ENCODE measurements around the gene TCEA3.
A peak's percentile ranks its signal among the peaks of the same experiment; 100 is the strongest.

Gene TCEA3

DNA sequence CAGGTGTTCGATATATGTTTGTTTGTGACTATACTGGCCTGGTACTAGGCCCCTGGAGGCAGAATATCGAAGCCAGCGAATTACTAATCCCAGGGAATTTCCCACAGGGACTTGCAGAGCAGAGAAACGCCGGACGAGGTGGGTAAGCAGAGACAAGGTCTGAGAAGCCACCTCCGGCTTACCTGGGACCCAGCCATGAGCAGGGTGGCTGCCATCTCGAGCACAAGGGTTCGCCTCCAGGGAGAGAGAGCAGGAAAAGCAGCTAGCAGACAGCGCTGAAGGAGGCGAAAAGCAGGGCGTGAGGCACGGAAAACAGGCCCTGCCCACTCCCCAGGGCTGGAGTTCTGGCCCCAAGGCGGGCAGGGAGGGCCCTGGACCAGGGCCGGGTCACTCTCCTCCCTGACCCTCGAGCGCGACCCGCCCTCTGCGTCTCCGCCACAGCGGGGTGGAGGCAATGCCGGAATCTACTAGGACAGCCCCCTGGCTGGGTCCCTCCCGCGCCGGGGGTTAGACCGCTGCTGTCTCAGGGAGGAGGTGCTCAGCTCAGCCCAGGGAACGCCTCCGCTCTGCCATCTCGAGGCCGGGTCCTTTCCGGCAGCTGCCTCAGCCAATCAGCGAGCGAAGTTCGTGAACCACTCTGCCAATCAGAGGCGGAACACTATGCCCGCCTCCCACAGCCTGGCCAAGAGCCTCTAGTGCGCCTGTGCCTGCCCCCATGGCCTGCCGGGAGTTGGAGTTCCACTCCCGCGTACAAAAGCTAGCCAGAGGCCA is 56.6 kb downstream of the TCEA3 start:
- DNase-seq (ENCODE audit: low read depth), result peak; percentile 93

DNA sequence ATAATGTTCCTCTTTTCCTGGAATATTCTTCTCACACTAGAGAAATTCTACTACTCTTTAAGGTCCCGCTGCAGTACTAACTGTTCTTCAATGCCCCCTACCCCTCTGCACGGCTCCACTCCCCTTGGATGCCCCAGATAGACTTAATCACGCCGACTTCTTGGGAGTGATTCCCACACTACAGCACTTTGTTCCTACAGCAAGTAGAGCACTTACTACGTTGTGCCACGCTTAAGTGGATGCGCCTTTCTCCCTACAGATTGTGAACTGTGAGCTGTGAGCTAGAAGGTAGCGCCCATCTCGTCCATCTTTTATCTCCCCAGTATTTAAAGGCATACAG is 57.1 kb downstream of the TCEA3 start:
- no peak for DNase-seq (ENCODE audit: low read depth)

DNA sequence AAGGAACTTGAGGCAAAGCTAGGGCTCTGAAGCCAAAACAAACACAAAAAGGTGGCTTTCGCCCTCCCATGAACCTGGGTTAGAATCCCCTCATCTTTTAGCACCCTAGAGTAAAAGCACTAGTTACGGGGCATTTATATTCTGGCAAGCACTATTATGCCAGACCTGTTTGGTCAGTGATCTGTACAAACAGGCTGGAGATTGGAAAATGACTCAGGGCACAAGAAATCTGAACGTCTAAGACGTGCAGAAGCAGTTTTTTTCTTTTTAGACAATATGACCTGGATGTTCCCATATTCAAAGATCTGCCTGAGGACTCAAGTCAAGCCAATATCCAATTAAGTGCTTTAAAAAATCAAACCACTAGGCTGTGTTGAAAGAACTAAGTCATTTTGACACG is 58.0 kb downstream of the TCEA3 start:
- DNase-seq (ENCODE audit: low read depth), result no peak

DNA sequence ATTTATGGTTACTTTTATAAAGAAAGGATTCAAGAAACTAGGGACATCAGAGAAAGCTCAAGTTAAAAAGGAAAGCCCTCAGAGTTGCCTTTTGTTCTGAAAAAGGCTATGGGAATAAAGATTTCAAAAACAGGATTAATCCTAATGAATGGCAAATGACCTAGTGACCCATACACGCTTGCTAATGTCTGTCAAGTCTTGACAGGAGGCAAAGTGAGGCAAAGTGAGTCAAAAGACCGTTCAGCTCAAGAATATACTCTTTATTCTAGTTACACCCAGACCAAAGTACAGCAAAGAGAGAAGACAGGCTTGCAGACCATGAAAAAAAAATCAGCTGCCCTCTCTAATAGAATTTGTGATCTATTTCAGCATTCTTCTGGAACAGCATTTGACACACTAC is 58.4 kb downstream of the TCEA3 start:
- no peak for DNase-seq (ENCODE audit: low read depth)

DNA sequence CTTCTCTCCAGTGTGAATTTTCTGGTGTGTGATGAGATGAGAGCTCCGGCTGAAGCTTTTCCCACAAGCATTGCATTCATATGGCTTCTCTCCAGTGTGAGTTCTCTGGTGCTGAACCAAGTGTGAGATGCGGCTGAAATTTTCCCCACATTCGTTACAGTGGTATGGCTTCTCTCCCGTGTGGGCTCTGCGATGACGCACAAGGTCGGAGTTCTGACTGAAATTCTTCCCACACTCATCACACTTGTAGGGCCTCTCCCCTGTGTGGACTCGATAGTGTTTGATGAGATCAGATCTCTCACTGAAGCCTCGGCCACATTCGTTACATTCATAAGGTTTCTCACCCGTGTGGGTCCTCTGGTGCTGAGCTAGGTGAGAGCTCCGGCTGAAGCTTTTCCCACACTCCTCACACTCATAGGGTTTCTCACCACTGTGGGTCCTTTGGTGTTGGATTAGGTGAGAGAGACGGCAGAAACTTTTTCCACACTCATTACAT is 62.3 kb downstream of the TCEA3 start:
- DNase-seq (ENCODE audit: low read depth), result no peak

DNA sequence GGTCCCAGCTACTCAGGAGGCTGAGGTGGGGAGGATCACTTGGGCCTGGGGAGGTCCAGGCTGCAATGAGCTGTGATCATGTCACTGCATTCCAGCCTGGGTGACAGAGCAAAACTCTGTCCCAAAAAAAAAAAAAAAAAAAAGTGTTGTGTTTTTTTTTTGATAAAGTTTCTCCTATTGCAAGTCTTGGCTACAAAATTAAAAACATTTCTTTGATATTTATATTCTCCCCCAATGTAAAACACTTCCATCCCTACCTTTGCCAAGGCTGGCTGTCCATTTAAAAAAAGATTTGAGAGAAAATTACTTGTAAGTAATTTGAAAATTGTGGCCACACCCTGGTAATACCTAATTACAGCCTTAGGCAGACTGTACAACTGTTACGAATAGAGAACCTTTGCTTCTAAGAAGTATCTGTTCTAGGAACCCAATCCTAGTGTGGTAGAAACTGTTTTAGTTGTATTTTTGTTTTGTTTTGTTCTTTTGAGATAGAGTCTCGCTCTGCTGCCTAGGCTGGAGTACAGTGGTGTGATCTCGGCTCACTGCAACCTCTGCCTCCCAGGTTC is 66.2 kb downstream of the TCEA3 start:
- no peak for DNase-seq (ENCODE audit: low read depth)

DNA sequence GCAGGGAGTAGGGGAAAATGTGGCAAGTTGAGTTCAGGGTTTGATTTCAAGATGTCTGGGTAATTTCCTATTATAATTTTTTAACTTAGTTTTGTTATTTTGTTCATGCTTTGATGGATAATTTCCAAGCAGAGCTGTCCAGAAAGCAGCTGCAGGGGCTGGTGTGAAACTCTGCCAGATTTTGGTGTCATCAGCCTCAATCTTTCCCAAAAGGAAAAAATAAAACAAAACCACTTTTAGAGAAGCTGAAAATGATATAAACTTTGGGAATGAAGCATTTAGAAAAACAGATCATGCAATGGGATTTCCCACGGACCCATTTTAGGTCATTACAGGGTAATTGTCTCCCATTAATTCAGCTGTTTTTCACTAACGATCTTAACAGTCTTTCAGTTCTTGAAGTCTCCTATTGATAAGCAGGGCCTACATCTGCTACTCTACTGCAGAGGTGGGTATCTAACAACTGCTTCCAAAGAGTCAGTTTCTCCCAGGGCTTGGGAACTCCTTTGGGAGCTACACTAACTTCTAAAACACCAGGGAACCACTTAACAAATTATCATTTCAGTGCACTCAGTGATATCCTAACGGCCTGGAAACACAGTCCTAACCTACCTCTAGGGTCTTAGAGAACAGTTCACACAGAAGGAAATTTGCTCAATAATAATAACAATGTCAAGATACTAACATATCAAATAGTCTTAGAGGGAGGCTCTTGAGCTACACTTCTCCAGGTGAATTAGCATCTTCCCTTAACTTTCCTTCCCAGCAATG is 67.2 kb downstream of the TCEA3 start:
- DNase-seq (ENCODE audit: low read depth), result no peak

DNA sequence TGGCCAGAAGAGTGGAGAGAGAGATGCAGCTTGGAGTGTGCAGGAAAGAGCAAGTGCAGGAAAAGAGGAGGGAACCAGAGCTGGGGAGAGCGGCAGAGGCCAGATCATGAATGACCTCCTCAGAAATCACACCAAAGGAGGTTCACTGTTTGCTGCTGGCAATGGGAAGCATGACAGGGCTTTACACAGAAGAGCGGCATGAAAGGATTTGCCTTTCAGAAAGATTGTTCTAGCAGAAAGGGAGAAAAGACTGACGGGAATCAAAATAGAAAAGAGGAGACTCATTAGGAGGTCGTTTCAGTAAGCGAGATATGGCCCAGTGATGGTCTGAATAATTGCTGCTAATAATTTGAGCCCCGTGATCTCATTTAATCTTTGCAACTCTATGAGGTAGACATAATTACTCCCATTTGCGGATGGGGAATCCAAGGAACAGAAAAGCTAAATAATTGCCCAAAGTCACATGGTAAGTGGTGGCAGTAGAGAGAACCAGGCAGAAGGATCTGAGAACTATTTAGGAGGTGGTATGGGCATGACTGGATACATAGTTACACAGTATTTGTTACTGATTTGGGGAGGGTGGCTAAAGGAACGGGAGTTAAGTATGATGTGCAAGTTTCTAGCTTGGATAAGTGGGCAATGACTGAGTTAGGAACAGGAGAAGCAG is 67.9 kb downstream of the TCEA3 start:
- DNase-seq (ENCODE audit: low read depth), result no peak

DNA sequence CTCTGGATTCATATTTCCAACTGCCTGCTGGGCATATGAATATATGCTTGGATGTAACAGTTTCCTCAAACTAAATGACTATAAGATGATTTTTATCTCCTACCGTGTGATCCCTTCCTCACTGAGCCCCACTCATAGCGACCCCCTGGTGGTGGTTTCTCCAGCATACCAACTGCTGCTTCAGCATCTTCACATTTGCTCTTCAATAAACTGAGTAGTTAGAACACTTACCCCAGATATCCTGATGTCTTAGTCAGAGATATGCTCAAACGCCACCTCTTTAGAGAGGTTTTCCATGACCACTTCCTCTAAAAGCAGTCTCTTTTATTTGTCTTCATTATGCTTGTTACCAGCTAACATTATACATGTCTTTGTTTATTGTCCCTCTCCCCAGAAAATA is 70.3 kb downstream of the TCEA3 start:
- DNase-seq (ENCODE audit: low read depth), result no peak

DNA sequence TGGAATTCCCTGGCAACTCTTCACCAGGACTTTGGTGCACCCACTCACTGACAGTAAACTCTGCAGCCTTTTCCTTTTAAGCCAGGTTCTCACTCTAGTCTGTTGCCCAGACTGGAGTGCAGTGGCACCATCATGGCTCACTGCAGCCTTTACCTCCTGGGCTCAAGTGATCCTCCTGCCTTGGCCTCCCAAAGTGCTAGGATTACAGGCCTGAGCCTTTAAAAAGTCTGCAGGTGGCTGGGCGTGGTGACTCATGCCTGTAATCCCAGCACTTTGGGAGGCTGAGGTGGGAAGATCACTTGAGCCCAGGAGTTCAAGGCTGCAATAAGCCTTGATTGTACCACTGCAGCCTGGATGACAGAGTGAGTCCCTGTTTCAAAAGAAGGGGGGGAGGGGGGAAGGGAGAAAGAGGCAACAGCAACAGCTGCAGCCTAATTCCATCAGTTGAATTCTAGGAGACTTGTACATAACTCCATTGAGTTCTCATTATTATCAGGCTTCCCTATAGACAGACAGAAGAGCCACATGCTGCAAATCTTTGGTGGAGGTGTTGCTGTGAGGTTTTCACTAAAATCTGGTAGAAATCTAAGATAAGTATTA is 72.4 kb downstream of the TCEA3 start:
- DNase-seq (ENCODE audit: low read depth), result no peak

DNA sequence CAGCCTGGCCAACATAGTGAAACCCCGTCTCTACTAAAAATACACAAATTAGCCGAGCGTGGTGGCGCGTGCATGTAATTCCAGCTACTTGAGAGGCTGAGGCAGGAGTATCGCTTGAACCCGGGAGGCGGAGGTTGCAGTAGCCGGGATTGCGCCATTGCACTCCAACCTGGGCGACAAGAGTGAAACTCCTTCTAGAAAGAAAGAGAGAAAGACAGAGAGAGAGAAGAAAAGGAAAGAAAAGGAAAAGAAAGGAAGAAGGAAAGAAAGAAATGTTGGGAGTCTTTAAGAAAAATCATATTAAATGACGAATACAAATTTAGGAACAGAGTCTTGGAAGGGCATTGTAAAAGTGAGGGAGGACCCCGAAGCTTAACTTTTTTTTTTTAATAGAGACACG is 78.6 kb downstream of the TCEA3 start:
- no peak for DNase-seq (ENCODE audit: low read depth)

DNA sequence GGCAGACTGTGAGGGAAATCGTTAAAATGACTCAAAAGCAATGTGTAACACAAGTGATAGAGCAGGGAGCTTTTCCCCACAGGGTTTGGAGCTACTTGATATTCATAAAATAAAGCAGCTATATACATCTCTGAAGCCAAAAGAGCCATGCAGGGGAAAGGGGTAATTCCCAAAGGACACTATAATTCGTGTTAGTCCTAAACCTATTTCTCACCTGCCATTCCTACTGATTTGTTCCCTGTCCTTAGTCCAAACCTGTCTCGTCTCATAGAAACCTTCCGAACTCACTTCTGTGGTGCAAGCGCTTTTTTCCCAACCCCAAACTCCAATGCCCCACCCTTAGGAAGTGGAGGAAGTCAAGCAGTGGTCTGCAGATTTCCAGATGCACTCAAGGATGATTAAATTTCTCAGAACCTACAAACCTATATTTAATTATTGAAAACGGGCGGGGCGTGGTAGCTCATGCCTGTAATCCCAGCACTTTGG is 79.5 kb downstream of the TCEA3 start:
- DNase-seq (ENCODE audit: low read depth), result no peak

DNA sequence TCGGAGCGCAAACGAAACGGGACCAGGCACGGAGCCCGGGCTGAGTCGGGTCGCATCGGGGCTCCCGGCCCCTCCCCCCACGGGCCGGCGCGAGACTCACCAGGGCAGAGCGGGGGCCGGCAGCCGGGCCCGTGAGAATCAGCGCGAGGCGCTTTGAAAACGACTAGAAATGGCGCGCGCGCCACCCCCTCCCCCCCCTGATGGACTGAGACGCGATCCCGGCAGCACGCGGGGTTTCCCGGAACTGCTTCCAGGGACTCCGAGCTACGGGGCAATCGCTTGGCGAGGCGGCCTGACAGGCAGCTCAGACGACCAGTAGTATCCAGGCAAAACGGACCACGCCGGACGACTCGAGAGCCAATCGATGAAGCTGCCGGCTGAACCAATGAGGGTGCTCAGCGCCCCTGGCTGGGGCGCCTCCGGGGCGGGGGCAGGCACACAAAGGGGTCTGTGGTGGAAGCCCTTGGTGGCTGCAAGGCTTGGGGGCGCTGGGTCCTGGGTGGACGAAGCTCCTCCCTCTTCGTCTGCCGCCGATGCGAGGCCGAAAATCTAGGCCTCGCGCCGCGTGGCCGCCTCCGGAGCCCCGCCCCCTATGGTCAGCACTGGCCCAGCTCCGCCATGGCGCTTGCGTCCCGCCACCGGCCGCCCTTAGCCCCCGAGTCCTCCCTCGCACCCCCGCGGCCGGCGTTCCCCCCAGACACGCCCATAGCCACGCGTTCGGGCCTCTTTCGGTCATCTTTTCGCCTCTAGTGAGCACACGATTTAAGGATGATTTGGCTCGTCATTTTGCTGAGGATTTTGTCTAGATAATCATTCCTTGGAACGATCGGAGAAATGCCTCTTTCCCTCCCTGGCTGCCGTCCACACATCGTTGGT is 80.2 kb downstream of the TCEA3 start, which contains the start of gene HNRNPR:
HNRNPR (minus strand) TSS at position 174 of the 876 bp plus-strand sequence. CDS start 3,276 bp downstream, outside the sequence.
- peak; percentile 99 for DNase-seq (ENCODE audit: low read depth)

DNA sequence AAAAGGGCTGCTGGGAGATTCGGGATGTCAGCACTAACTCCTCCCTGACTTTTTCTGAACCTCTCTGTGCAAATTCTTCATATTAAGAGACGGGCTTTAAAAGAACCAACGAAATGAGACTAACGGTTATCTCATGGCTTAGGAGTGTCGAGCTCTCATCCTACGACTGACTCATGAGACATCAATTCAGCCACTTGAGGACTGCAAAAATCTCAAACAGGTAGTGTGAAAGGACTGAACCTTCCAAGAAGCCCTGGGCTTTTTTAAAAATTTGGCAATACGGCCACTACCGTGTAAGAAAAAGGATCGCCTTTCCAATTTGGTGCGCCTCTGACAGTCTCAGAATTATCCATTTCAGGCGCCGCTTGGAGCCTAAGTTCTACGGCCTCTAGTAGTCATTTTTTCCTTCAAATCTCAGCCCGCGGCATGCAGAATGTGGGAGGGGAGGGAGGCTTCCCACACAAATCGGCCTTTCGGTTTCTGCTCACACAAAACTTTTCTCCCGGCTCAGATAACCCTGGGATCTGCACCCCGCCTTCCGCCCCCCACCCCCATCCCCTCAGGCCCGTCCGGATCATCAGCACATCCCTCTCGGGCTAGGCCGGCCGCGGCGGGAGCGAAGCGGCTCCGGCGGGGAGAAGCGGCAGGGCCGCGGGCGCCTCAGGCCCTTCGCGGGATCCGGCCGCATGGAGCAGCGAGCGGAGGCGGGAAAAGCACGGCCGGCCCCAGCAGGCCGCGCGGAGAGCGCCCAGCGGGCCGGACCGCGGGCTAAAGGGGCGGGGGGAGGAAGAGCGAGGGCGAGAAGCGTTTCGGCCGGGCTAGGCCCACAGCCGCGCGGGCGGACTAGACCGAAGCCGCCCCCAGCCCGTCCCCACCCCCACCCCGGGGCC is 81.1 kb downstream of the TCEA3 start:
- DNase-seq (ENCODE audit: low read depth), result peak; percentile 54

DNA sequence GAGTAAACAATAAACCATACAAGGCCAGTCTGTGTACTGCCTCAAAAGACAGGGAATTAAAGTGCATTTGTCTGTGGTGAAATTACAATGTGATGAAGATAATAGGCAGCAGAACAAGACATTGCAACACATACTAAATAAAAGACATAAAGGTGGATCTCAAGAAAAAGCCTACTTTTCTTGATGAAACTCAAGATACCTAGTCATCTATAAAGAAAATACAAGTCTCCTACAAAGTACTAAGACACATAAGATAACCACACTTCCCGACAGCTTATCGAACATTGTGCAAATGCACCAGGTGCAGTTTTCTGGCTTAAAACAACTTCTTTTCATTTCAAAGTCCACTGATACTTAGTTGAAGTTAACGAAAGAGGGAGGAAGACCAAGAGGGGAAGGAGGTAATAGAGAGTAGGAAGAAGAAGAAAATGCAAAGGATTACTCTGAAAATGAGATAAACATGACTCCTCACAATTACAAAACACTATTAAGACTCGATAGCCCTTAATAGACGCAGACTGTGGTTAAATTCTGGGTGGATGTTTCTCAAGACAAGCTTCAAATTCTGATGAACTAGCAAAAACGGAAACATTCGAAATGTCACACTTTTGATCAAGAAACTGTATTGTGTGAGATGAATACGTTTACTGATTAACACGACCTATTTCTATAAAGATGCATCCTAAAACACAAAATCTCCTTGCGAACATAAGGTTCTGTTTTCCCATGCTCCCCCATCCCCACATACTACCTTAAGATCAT is 82.4 kb downstream of the TCEA3 start:
- DNase-seq (ENCODE audit: low read depth), result no peak

DNA sequence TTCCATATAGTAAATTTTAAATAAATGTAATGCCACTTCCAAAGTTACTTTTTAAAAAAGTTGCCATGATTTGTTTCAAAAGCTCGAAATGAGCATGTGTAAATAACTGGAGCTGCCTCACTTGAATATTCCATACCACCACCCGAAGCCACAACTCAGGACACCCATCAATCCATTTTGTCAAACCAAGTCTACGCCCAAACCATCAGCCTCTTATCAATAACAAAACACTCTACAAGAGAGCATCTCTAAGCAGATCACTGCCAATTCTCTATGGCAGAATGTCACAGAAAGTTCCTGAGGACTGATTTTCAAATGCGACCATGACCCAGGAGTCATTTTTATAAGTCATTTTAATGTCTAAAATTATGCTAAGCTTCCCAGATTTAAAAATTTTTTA is 84.9 kb downstream of the TCEA3 start:
- no peak for DNase-seq (ENCODE audit: low read depth)

DNA sequence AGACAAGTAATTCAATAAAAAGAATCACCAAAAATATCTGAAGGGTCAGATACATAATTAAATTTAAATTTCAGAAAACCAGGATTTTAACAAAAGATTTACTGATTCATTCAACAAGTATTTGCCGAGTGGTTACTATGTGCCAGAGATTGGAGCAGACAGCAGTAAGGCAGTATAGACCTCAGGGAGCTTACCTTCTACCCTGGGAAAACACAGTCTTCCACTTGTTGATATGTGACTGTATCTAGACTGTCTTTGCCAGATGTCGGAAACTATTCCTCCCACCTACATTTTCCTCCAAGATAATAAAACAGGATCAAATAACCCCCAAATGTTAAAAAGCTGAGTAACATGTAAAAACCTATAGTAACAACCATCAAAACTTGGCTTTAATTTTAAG is 86.7 kb downstream of the TCEA3 start:
- DNase-seq (ENCODE audit: low read depth), result no peak

DNA sequence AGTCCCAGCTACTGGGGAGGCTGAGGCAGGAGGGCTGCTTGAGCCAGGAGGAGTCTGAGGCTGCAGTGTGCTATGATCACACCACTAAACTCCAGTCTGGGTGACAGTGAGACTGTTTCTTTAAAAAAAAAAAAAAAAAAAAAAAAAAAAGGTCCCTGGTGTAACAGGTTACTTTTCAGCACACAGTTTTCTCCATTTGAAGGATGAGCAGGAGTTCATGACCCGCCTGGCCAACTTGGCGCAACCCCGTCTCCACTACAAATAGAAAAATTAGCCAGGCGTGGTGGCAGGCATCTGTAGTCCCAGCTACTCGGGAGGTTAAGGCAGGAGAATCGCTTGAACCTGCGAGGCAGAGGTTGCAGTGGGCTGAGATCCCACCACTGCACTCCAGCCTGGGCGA is 92.8 kb downstream of the TCEA3 start:
- no peak for DNase-seq (ENCODE audit: low read depth)
